22Rv1 (cell line): ENCODE measurements around the gene ARL6IP6.

Experiments
- ZFX ChIP-seq: fragments of 450-650 bp; IDR thresholded peaks from 2 replicates; pipeline ENCODE4 v1.6.1; 2017; ENCODE audit warnings: antibody characterized with exemption, borderline replicate concordance
- TF ChIP-seq, protein P1 (sequence below): fragments of 450-650 bp; IDR thresholded peaks from 2 replicates; pipeline ENCODE4 v1.5.1; 2017; ENCODE audit warnings: mild to moderate bottlenecking

DNA sequence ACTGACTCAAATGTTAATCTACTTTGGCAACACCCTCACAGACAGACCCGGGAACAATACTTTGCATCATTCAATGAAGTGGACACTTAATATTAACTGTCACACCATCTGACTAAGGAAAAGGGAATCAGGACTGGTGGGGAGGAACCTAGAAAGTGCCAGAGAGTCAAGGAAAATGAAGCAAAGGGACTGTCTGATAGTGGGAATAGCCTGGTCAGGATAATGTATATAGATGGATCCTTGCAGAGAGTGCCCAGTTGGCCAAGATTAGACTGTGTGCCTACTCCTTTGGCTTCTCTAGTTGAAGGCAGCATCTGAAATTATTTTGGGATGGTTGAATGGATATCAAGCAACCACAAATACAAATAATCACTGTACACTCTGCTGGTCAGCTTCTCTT is 45.2 kb downstream of the ARL6IP6 start:
- TF ChIP-seq, protein P1, sequence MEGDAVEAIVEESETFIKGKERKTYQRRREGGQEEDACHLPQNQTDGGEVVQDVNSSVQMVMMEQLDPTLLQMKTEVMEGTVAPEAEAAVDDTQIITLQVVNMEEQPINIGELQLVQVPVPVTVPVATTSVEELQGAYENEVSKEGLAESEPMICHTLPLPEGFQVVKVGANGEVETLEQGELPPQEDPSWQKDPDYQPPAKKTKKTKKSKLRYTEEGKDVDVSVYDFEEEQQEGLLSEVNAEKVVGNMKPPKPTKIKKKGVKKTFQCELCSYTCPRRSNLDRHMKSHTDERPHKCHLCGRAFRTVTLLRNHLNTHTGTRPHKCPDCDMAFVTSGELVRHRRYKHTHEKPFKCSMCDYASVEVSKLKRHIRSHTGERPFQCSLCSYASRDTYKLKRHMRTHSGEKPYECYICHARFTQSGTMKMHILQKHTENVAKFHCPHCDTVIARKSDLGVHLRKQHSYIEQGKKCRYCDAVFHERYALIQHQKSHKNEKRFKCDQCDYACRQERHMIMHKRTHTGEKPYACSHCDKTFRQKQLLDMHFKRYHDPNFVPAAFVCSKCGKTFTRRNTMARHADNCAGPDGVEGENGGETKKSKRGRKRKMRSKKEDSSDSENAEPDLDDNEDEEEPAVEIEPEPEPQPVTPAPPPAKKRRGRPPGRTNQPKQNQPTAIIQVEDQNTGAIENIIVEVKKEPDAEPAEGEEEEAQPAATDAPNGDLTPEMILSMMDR, result no peak
- no peak for TF ChIP-seq ZFX
